GM10266 (cell line): ENCODE data around the gene TNS1.

Experiments used
- DNase-seq: peaks from one replicate; pipeline ENCODE4 v3.0.0; 2012; ENCODE audit errors: extremely low spot score
- CTCF ChIP-seq: IDR thresholded peaks from 2 replicates; pipeline ENCODE4 v1.5.1; 2012; ENCODE audit warnings: mild to moderate bottlenecking, low read depth; ENCODE audit not compliant: control insufficient read depth, insufficient read depth; ENCODE audit errors: missing control alignments

TNS1 gene

DNA sequence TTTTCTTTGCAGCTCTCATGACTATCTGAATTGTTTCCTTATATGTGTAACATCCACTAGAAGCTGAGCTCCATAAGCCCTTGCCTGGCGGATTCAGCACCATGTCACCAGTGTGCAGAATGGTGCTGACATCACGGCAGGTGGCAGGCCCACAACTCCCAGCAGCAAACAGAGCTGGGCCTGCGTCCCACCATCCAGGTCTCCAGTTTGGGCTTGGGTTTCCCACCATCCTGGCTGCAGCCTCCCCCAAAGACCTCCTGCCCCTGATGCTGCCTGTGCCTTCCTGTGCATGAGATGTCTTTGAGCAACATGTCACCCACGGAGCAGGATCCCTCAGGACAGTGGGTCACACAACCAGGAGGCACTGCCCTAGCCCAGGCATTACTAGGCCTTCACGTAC, 113.1 kb downstream of the TNS1 start:
- no peak for TF ChIP-seq CTCF
- no peak for DNase-seq

DNA sequence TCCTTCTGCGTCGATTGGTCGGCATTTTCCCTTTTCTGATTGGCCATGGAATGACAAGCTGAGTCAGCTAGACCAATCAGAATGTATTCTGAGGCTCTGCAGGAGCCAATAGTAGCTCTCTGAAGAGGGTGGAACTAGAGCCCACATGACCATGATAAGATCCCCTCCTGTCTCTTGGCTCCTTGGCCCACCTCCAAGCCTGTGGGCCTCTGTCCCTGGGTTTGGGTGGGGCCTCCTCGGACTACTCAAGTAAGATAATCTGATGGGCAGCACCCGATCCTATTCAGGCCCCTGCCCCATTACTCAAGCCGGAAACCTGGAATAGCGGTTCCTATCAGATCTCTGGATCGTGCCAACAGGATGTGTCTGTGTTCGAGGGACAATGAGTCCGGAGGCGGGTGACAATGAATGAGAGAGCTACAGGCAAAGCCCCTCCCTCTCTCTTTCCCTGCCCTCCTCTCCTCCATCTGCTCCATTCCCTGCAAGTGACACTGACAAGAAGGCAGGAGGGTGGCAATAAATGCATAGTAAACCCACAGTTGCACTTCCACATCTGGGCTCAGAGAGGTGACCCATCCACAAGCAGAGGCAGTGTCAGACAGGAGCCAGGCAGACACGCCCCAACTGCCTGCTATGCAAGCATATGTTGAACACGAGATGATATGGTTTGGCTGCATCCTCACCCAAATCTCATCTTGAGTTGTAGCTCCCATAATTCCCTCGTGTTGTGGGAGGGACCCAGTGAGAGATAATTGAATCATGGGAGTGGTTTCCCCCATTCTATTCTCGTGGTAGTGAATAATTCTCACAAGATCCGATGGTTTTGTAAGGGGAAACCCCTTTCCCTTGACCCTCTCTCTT, 114.7 kb downstream of the TNS1 start:
- no peak for DNase-seq
- TF ChIP-seq CTCF = no peak

DNA sequence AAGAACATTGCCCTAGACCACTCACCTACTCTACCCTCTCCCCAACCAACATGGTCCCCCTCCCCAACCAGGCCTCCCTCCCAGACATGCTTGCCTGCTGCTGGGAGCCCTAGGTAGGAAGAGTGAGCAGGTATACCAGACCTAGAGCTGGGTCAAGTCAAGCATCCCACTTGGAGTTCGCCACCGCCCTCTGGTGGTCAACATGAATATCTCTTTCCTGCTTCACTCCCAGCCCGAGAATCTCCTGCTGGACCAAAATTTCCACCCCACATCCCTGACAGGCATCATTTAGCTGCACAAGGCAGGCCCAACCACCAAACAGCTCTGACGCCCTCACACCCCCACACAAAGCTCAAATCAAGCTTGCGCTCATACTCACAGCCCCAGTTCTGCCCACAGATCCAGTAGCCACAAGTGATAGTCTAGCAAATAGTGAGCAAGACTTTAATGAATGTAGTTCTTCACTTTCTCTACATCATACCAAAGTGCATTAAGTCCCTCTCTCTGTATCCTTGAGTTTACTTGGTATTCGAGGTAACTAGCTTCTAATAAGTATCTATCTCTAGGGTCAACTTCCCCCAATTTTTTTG, 116.0 kb downstream of the TNS1 start:
- peak; percentile 79 for DNase-seq
- TF ChIP-seq CTCF = peak; percentile 71

DNA sequence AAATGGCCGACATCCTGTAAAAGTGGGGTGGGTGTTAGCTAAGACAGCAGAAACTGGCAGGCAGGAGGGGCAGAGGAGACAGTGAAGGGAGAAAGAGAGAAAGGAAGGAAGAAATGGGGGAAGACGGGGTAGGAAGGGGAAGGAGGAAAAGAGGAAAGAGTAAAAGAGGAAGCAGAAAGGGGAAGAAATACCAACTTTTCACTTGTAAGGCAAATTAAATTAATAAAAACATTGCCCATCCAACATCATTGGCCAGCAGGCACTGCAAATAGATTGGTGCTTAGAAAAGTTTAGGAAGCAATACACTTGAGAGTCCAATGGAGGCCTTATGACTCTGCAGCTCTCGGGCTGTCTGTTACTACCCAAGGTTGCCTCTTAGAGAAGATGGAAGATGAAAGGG, 116.7 kb downstream of the TNS1 start:
- no peak for DNase-seq
- TF ChIP-seq CTCF = no peak

DNA sequence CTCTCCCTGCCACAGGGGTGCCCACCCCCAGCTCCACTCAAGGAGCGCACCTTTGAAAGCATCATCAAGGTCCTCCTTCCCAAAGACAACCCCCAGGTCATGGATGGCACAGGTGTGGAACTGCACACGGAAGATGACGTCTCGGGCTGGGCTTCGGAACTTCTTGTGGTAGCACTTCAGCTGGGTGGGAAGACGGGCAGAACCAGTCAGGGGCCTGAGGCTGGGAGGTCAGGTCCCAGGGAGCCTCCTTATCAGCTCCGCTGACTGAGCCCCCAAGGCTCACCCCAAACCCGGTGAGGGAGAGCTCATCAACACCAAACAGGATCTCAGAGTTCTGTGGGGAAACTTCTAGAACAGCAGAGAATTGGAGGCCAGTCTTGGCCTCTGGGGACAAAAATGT, 117.8 kb downstream of the TNS1 start:
- no peak for TF ChIP-seq CTCF
- DNase-seq = no peak

DNA sequence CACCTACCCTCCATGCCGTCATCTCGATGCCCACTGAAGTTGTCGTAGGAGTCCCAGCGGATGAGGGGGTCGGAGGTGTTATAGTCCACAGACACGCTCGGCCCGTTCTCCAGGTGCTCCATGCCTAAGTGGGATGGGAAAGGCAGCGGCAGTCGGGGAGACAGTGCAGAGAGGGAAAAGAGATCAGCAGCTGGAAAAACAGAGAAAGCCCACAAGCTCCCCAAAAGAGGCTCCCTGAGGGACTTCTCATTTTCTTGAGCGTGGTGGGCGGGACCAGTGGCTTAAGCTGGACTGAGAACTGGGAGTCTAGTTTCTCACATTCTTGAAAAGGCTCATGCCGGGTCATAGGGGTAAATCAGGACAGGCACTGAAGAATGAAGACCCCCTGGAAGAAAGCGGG, 121.9 kb downstream of the TNS1 start:
- no peak for TF ChIP-seq CTCF
- no peak for DNase-seq

- no peak for TF ChIP-seq CTCF
- DNase-seq = no peak
These were observed 122.4 kb downstream of the TNS1 start for GRCh38 chr2:217880287-217880889.
